Measurements from ENCODE around the gene KIF5B.

The KIF5B gene

DNA sequence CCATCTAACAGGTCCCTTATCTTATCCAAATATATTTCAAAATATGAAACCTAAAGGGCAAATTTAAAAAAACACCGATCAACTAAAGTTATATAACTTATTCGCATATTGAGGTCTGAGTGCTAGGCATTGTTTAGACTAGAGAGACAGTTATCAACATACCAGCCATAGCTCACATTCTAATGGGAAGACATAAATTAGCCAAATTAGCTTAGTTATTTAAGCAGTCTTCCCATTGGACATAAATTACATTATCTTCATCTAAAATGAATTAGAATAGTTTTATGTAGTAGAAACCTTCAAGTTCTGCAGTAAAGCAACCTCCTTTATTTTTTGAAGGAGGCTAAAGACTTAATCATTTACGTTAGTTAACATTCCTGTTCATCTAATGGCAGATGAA is 17.4 kb downstream of the KIF5B start:
- peaks cover 62% of the 10 kb centered on the region for H3K36me3 ChIP-seq (ENCODE audit: insufficient read depth, low read length)

DNA sequence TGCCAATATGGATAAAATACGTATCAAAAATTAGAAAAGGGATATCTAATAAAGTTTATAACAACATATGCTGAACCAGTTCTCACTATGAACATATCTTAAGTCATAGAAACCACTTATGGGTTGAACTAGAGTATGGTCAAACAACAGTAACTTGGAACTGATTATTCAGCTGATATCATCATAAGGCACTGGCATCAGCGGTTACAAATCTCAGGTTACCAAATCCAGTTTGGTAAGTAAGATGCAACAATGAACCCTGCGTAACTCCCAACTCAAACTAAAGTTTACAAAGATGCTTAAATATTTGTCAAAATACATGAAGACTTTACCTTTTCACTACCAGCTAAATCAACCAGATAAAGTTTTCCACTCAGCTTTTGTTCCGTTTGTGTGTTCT is 19.3 kb downstream of the KIF5B start:
- Histone ChIP-seq H3K27me3 (ENCODE audit: control insufficient read depth, insufficient read depth, low read length) (no peaks in the 10 kb centered on the region), H3K4me3 (ENCODE audit: low read length) (no peak overlapping the region), H3K9ac (ENCODE audit: low read depth, low read length) (no peak overlapping the region), H3K4me2 (ENCODE audit: low read length) (no peak overlapping the region), H3K4me1 (ENCODE audit: control insufficient read depth, insufficient read depth, low read length) (peaks cover 1% of the 10 kb centered on the region), H3K36me3 (ENCODE audit: insufficient read depth, low read length) (peaks cover 73% of the 10 kb centered on the region), H3K9me3 (replicated peaks; ENCODE audit: low read length) (no peaks in the 10 kb centered on the region)

More for the DNA sequence above, 17.4 kb downstream of the KIF5B start:
- H3K27me3 ChIP-seq (ENCODE audit: control insufficient read depth, insufficient read depth, low read length) = no peaks in the 10 kb centered on the region
- no peak overlapping the region for H3K9ac ChIP-seq (ENCODE audit: low read depth, low read length)
- H3K4me1 ChIP-seq (ENCODE audit: control insufficient read depth, insufficient read depth, low read length) = peaks cover 17% of the 10 kb centered on the region
- no peak overlapping the region for H3K4me2 ChIP-seq (ENCODE audit: low read length)
- H3K9me3 ChIP-seq (replicated peaks; ENCODE audit: low read length) = no peaks in the 10 kb centered on the region
- no peak overlapping the region for H3K4me3 ChIP-seq (ENCODE audit: low read length)

DNA sequence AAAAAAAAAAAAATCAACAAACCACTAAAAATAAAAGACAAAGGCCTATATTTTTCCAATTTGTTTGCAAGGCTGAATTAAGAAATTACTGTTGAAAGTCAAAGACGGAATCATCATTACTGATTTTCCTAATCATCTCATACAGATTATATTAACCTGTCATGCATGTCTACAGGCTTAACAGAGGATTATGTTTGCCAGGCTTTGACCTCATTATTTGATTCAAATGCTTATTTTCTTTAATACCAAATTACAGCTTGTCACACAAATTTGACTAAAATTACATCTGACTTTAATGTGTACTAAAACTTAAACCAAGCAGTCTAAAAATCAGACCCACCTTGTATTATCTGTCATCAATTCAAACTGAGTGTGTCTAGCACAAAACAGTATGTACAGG is 21.2 kb downstream of the KIF5B start:
- no peak overlapping the region for H3K4me3 ChIP-seq (ENCODE audit: low read length)
- no peak overlapping the region for H3K4me2 ChIP-seq (ENCODE audit: low read length)
- peaks cover 84% of the 10 kb centered on the region for H3K36me3 ChIP-seq (ENCODE audit: insufficient read depth, low read length)
- no peaks in the 10 kb centered on the region for H3K27me3 ChIP-seq (ENCODE audit: control insufficient read depth, insufficient read depth, low read length)
- H3K9me3 ChIP-seq (replicated peaks; ENCODE audit: low read length) = no peaks in the 10 kb centered on the region
- no peak overlapping the region for H3K9ac ChIP-seq (ENCODE audit: low read depth, low read length)
- H3K4me1 ChIP-seq (ENCODE audit: control insufficient read depth, insufficient read depth, low read length) = no peaks in the 10 kb centered on the region

DNA sequence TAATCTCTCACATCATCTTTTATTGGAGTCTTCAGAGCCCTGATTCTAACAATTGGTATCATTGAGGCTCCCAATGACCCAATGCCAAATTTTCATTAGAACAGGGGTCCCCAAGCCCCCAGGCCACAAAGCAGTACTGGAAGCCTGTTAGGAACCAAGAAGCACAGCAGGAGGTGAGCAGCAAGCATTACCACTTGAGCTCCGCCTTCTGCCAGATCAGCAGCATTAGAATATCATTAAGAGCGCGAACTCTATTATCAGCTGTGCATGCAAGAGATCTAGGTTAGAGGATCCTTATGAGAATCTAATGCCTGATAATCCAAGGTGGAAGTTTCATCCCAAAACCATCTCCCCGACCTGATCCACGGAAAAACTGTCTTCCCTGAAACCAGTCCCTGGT is 23.1 kb downstream of the KIF5B start:
- no peaks in the 10 kb centered on the region for H3K9me3 ChIP-seq (replicated peaks; ENCODE audit: low read length)
- H3K4me3 ChIP-seq (ENCODE audit: low read length) = no peak overlapping the region
- peaks cover 92% of the 10 kb centered on the region for H3K36me3 ChIP-seq (ENCODE audit: insufficient read depth, low read length)
- no peaks in the 10 kb centered on the region for H3K4me1 ChIP-seq (ENCODE audit: control insufficient read depth, insufficient read depth, low read length)
- H3K4me2 ChIP-seq (ENCODE audit: low read length) = no peak overlapping the region
- H3K27me3 ChIP-seq (ENCODE audit: control insufficient read depth, insufficient read depth, low read length) = no peaks in the 10 kb centered on the region
- no peak overlapping the region for H3K9ac ChIP-seq (ENCODE audit: low read depth, low read length)

DNA sequence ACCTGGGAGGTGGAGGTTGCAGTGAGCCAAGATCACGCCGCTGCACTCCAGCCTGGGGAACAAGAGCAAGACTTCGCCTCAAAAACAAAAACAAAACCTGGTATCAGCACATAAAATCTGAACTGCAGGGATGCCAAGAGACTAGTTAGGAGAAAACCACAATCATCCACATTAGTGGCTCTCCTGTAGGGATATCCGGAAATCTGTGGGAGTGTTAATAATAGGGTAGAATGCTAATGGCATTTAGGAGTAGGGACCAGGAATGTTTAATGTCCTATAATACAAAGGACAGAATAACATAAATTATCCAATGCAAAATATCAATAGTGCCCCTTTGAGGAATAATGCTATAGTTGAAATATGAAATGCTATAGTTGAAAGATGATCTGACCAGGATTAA is 24.3 kb downstream of the KIF5B start:
- Histone ChIP-seq H3K4me3 (ENCODE audit: low read length) (no peak overlapping the region), H3K9me3 (replicated peaks; ENCODE audit: low read length) (no peaks in the 10 kb centered on the region), H3K9ac (ENCODE audit: low read depth, low read length) (no peak overlapping the region), H3K27me3 (ENCODE audit: control insufficient read depth, insufficient read depth, low read length) (no peaks in the 10 kb centered on the region), H3K36me3 (ENCODE audit: insufficient read depth, low read length) (peaks cover 95% of the 10 kb centered on the region), H3K4me2 (ENCODE audit: low read length) (no peak overlapping the region), H3K4me1 (ENCODE audit: control insufficient read depth, insufficient read depth, low read length) (no peaks in the 10 kb centered on the region)

DNA sequence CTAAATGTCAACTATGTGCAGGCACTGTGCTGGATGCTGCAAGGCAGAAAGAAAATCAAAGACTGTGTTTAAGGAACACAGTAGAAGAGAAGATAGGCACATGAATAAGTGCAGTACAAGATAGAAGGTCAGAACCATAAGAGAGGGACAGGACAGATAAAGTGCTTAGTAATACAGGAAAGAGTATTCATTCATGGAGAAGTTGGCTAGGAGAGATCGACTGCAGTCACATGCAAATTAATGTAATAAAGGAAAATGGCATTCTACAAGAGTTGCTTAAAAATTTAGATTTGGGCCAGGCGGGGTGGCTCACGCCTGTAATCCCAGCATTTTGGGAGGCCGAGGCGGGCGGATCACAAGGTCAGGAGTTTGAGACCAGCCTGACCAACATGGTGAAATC is 24.8 kb downstream of the KIF5B start:
- H3K27me3 ChIP-seq (ENCODE audit: control insufficient read depth, insufficient read depth, low read length) = no peaks in the 10 kb centered on the region
- H3K9ac ChIP-seq (ENCODE audit: low read depth, low read length) = no peak overlapping the region
- H3K36me3 ChIP-seq (ENCODE audit: insufficient read depth, low read length) = peaks cover 94% of the 10 kb centered on the region
- H3K4me3 ChIP-seq (ENCODE audit: low read length) = no peak overlapping the region
- no peaks in the 10 kb centered on the region for H3K9me3 ChIP-seq (replicated peaks; ENCODE audit: low read length)
- H3K4me2 ChIP-seq (ENCODE audit: low read length) = no peak overlapping the region
- H3K4me1 ChIP-seq (ENCODE audit: control insufficient read depth, insufficient read depth, low read length) = no peaks in the 10 kb centered on the region

DNA sequence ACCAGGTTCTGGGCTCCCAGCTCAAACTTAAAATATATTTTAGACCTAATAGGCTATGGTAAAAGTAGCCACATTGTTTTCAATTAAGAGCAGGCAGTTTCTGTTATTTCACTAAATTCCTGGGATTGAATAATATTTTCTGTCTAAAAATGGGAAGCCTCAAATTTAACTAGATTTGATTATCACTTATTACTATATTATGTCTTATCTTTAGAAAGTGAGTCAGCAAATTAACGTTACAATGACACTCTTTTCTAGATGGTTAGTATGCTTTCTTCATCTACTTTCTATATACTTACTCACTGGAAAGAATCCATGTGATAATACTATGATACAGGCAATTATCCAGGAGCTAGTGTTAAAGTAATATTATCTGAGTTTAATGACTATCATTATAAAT is 27.5 kb downstream of the KIF5B start:
- H3K4me2 ChIP-seq (ENCODE audit: low read length) = no peak overlapping the region
- peaks cover 80% of the 10 kb centered on the region for H3K36me3 ChIP-seq (ENCODE audit: insufficient read depth, low read length)
- H3K4me1 ChIP-seq (ENCODE audit: control insufficient read depth, insufficient read depth, low read length) = no peaks in the 10 kb centered on the region
- no peak overlapping the region for H3K4me3 ChIP-seq (ENCODE audit: low read length)
- H3K9ac ChIP-seq (ENCODE audit: low read depth, low read length) = no peak overlapping the region
- H3K27me3 ChIP-seq (ENCODE audit: control insufficient read depth, insufficient read depth, low read length) = no peaks in the 10 kb centered on the region
- no peaks in the 10 kb centered on the region for H3K9me3 ChIP-seq (replicated peaks; ENCODE audit: low read length)

DNA sequence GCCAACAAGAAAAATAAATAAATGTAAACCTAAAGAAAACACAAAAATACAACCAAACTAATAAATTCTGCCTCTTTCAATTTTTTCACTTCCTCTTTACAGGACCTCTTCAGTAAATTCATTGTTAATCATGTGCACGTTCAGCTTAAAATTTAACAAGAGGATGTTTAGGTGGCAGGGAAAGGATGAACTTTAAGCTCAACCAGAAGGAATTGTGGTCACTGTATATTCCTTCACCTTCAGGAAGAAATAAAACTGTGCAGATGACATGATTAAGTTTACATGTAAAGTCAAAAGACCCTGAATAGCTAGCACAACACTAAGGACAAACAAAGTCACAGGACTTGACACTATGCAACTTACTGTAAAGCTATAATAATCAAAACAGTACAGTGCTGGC is 33.0 kb downstream of the KIF5B start:
- Histone ChIP-seq H3K9me3 (replicated peaks; ENCODE audit: low read length) (no peaks in the 10 kb centered on the region), H3K4me1 (ENCODE audit: control insufficient read depth, insufficient read depth, low read length) (no peaks in the 10 kb centered on the region), H3K9ac (ENCODE audit: low read depth, low read length) (no peak overlapping the region), H3K36me3 (ENCODE audit: insufficient read depth, low read length) (peaks cover 80% of the 10 kb centered on the region), H3K27me3 (ENCODE audit: control insufficient read depth, insufficient read depth, low read length) (no peaks in the 10 kb centered on the region), H3K4me3 (ENCODE audit: low read length) (no peak overlapping the region), H3K4me2 (ENCODE audit: low read length) (no peak overlapping the region)

DNA sequence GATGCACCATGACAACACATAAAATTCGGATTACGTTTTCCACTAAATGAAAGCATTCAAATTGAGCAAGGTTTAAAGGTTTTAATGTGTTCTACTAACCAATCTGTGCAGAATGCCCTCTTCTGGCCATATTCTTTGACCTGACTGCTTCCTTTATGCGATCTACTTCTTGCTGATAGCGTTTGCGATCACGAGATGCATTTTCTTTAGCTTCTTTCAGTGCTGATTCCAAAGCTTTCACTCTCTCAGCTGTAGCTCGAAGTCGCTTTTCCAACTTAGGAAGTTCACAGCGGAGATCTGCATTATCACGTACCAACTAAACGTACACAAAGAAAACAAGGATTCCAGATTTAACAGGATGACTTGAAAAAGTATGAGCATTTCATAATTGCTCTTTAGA is 39.2 kb downstream of the KIF5B start:
- Histone ChIP-seq H3K9me3 (replicated peaks; ENCODE audit: low read length) (no peaks in the 10 kb centered on the region), H3K9ac (ENCODE audit: low read depth, low read length) (no peak overlapping the region), H3K4me1 (ENCODE audit: control insufficient read depth, insufficient read depth, low read length) (no peaks in the 10 kb centered on the region), H3K27me3 (ENCODE audit: control insufficient read depth, insufficient read depth, low read length) (no peaks in the 10 kb centered on the region), H3K4me3 (ENCODE audit: low read length) (no peak overlapping the region), H3K36me3 (ENCODE audit: insufficient read depth, low read length) (peaks cover 92% of the 10 kb centered on the region), H3K4me2 (ENCODE audit: low read length) (no peak overlapping the region)

DNA sequence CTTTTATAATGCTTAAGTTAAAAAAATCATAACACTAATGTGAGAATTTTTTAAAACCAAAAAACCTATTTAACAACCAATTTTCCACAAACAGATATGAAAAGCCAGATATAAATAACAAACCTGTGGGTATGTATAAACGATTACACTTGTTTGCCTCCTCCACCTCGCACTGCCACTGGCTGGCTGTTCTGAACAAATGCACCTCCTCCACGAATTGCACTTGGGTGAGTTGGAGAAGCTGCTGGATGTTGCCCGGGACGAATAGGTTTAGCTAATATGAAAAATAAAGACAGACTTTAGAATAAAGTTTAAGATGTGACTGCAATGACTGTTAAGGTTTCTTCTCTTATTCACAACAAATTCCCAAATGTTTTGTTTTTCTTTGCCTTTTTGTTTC is 40.8 kb downstream of the KIF5B start:
- H3K4me1 ChIP-seq (ENCODE audit: control insufficient read depth, insufficient read depth, low read length) = no peaks in the 10 kb centered on the region
- H3K4me3 ChIP-seq (ENCODE audit: low read length) = no peak overlapping the region
- no peaks in the 10 kb centered on the region for H3K9me3 ChIP-seq (replicated peaks; ENCODE audit: low read length)
- H3K27me3 ChIP-seq (ENCODE audit: control insufficient read depth, insufficient read depth, low read length) = no peaks in the 10 kb centered on the region
- peaks cover 92% of the 10 kb centered on the region for H3K36me3 ChIP-seq (ENCODE audit: insufficient read depth, low read length)
- no peak overlapping the region for H3K9ac ChIP-seq (ENCODE audit: low read depth, low read length)
- H3K4me2 ChIP-seq (ENCODE audit: low read length) = no peak overlapping the region

DNA sequence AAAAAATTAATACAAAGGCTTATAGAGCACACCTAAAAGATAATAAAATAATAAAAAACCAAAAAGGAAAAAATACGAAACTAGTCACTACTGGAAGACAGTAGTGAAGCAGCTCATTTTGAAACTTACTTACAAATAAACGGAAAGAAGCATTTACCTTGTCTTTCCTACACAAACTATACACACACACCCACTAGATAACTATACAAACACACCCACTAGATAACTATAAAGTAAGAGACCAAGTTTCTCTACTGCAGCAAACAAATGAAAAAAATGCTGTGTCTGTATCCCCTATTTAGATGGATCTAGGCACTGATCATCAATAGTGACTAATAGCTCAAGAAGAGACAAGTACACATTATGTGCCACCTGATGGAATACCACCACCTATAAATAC is 49.2 kb downstream of the KIF5B start:
- Histone ChIP-seq H3K4me1 (ENCODE audit: control insufficient read depth, insufficient read depth, low read length) (no peaks in the 10 kb centered on the region), H3K4me3 (ENCODE audit: low read length) (no peak overlapping the region), H3K9ac (ENCODE audit: low read depth, low read length) (no peak overlapping the region), H3K4me2 (ENCODE audit: low read length) (no peak overlapping the region), H3K9me3 (replicated peaks; ENCODE audit: low read length) (no peaks in the 10 kb centered on the region), H3K27me3 (ENCODE audit: control insufficient read depth, insufficient read depth, low read length) (no peaks in the 10 kb centered on the region), H3K36me3 (ENCODE audit: insufficient read depth, low read length) (peaks cover 49% of the 10 kb centered on the region)

DNA sequence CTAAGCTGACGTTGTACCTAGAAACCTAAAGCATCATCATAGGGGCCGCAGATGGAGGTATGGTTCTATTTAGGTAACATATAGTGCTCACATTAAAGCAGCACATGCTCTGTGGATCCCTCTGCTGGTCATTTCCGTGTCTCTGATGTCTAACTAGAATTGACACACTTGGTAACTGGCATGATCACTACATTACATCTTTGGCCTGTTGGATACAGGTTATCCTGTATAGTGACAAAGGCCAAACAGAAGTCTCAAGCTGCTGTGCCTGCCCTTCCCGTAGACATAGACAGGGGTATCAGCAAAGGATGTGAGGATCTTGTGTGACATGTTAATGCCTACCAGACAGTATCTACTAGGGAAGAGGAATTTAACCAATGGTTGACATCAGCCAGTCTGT is 51.2 kb downstream of the KIF5B start:
- H3K27me3 ChIP-seq (ENCODE audit: control insufficient read depth, insufficient read depth, low read length) = no peaks in the 10 kb centered on the region
- H3K4me3 ChIP-seq (ENCODE audit: low read length) = no peak overlapping the region
- no peak overlapping the region for H3K9ac ChIP-seq (ENCODE audit: low read depth, low read length)
- no peaks in the 10 kb centered on the region for H3K9me3 ChIP-seq (replicated peaks; ENCODE audit: low read length)
- H3K4me1 ChIP-seq (ENCODE audit: control insufficient read depth, insufficient read depth, low read length) = no peaks in the 10 kb centered on the region
- H3K36me3 ChIP-seq (ENCODE audit: insufficient read depth, low read length) = peaks cover 33% of the 10 kb centered on the region
- no peak overlapping the region for H3K4me2 ChIP-seq (ENCODE audit: low read length)

All from skeletal muscle satellite cell (primary cell).